Pancreas (tissue), 10 donors: ENCODE results near the gene PGP. TPM values are rescaled to one million over a fixed set of nuclear protein-coding genes. Genes with fewer than 3 reads are reported as not detected.

ENCODE experiments used
- ATAC-seq, 4 donors: fragments of 200-7000 bp; cut with Tn5 transposase; one replicate each; pipeline versions ENCODE4 v1.8.0 to v1.9.1; 2020; ENCODE audit warnings: mild to moderate bottlenecking in 4 of 4, moderate library complexity in 4 of 4
- DNase-seq, 6 donors: peaks; one replicate each; pipeline ENCODE4 v3.0.0-alpha.2; 2020
- FAIRE-seq: peaks from 2 replicates; lab custom pipeline; 2012; peaks lifted over from hg19 to GRCh38; lab: Jason Lieb, UNC
- H3K27ac ChIP-seq, 4 donors: fragments of 200-600 bp; sonication (generic); 1 replicate in 3 of 4; 2 replicates in 1 of 4; pipeline versions ENCODE4 v1.5.0 to v1.8.0; 2020
- H3K27me3 ChIP-seq, 4 donors: fragments of 200-600 bp; one replicate each; pipeline ENCODE4 v1.8.0; 2021
- H3K36me3 ChIP-seq, 3 donors: fragments of 200-600 bp; sonication (generic) in 1 of 3; one replicate each; pipeline versions ENCODE4 v1.5.0 to v1.8.0; 2020 to 2021
- H3K4me1 ChIP-seq, 3 donors: fragments of 200-600 bp; one replicate each; pipeline ENCODE4 v1.8.0; 2021
- H3K4me3 ChIP-seq, 4 donors: fragments of 200-600 bp; sonication (generic) in 2 of 4; one replicate each; pipeline versions ENCODE4 v1.5.0 to v1.8.0; 2020 to 2021
- H3K9me3 ChIP-seq, 4 donors: fragments of 200-600 bp; one replicate each; pipeline ENCODE4 v1.8.0; 2021
- CTCF ChIP-seq, 4 donors: fragments of 200-600 bp; sonication (generic) in 3 of 4; IDR thresholded peaks; one replicate each; pipeline versions ENCODE4 v1.5.0 to v1.8.0; 2021; ENCODE audit warnings: antibody characterized with exemption in 4 of 4
- WGBS, 2 donors: extraction: QIAGEN DNeasy Blood & Tissue Kit; methylation state at CpG; one replicate each; pipeline ENCODE4 v1.1.7; 2013; 5-methylcytosine and 5-hydroxymethylcytosine counted together
- intact Hi-C, 3 donors: fragments of 100-400 bp; cut with DNase I; formaldehyde crosslinking; loops; one replicate each; pipeline versions ENCODE4 v1.11.1 to v1.14.2; 2022
- polyA plus RNA-seq, 2 donors: library from polyadenylated mRNA; stranded (reverse); fragments of 200-250 nt; gene quantifications; one replicate each; pipeline ENCODE4 v1.2.3, GENCODE V29; 2013
- total RNA-seq, 6 donors: library from RNA; stranded (reverse); fragmentation: NEBNext Ultra II Directional in 4 of 6; extraction: Animal tissue kit (Norgen Biotek cat#: 25700) in 4 of 6; gene quantifications; one replicate each; pipeline versions ENCODE4 v1.2.1 to v1.2.4, GENCODE V29; 2021 to 2023
- donor health status: healthy with polysubstance abuse.
- donor health status: DM: no; HTN: no; CAD: no; lungs with moderate emphysema.
- donor health status: DM: no; HTN: no; CAD: no.
- donor health status: control.
- donor health status: control.
- donor health status: Bipolar disorder and iron deficiency.
- donor health status: DM: yes; HTN: yes; CAD: no.
- donor health status: DM: no; HTN: no; CAD: no.
- donor health status: DM: no; HTN: no; CAD: no.
- donor health status: DM: yes; HTN: yes; CAD: no.

Gene PGP
- total and polyA plus RNA-seq, 8 donors, result 2.9 to 10.2 (median 4.1) TPM

- no peak for FAIRE-seq
- no peak for TF ChIP-seq CTCF (IDR thresholded peaks at IDR 0.05)
- Histone ChIP-seq H3K9me3 (no peaks in the 10 kb centered on the region), H3K4me1 (no peaks in the 10 kb centered on the region), H3K4me3 (no peak overlapping the region), H3K36me3 (peaks cover 0 to 20% (median 16%) of the 10 kb centered on the region in 3 donors), H3K27me3 (no peaks in the 10 kb centered on the region), H3K27ac (no peak overlapping the region)
- intact Hi-C loops, result no loop called here
- 49 to 62% methylated on average over 20 to 50 of the region's 50 CpGs for WGBS, 2 donors
- no peak for DNase-seq
- no peak for ATAC-seq
Observed at GRCh38 chr16:2179107-2179501, 35.5 kb downstream of the PGP start.

DNA sequence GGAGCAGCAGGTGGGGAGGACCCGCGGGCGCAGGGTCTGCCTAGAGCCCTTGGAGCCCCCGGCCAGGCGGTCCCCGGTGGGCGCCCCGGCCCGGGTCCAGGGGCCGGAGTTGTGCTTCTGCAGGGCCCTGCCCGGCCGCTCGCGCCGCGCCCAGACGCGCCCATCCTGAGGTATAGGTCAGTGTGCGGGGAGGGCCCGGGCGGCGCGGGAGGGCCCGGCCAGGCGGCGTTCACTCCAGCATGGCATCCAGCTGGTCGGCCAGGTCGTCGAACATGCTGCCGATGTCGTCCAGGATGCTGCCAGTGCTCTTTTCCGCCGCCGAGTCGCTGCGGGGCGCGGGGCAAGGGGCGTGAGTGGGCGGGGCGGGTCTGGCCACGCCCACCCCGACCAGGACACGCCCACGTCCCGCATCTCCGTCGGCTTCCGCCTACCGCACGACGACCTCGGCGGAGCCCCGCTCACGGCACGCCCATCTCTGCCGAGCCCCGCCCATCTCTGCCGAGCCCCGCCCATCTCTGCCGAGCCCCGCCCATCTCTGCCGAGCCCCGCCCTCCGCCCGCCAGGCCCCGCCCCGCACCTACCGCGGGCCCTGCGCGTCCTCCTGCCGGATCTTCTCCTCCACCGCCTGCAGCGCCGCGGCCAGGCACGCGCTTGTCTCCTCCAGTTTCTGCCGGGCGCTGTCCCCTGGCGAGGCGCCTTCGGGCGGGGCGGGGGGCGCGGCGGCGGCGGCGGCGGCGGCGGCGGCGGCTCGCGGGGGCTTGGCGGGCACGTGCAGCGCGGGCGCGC is 36.1 kb downstream of the PGP start:
- DNase-seq (no peak), FAIRE-seq (no peak), ATAC-seq (peak in 2 of 4 donors; percentile 34 to 58)
- Histone ChIP-seq H3K4me3 (no peak overlapping the region), H3K4me1 (no peaks in the 10 kb centered on the region), H3K27ac (no peak overlapping the region), H3K27me3 (no peaks in the 10 kb centered on the region), H3K9me3 (no peaks in the 10 kb centered on the region), H3K36me3 (peaks cover 0 to 26% (median 19%) of the 10 kb centered on the region in 3 donors)
- intact Hi-C loops, result no loop called here
- no peak for TF ChIP-seq CTCF (IDR thresholded peaks at IDR 0.05)
- 31 to 37% methylated on average over 58 to 106 of the region's 106 CpGs for WGBS, 2 donors

DNA sequence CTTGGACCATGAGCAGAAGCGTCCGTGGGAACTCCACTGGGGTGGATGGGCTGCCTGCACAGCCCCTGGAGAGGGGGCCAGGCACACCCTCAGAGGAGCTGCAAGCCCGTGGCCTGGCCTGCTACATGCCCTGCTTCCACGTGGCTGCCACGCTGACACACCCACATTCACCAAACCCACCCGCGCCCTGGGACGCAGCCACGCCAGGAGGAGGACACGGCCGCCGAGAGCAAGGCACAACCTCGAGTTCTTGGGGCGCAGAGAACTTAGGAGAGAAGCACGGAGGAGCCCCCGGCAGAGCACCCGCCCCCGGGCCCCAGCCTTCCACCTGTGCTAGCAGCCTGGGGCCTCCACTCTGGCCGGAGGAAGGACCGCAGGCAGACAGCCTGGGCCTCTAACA is 37.1 kb downstream of the PGP start:
- H3K4me1 ChIP-seq, result no peaks in the 10 kb centered on the region
- ATAC-seq (no peak), DNase-seq (no peak), FAIRE-seq (no peak)
- intact Hi-C loops, result loop anchor here in 1 of 3 donors (2.0 kb wide), 1 partner anchor 17 kb away; no protein-coding TSS in a partner anchor
- no peak overlapping the region for H3K4me3 ChIP-seq
- H3K27ac ChIP-seq, result no peak overlapping the region
- H3K9me3 ChIP-seq, result no peaks in the 10 kb centered on the region
- WGBS, 2 donors, result 94 to 96% methylated on average over 20 of the region's 20 CpGs
- H3K36me3 ChIP-seq, result peaks cover 0 to 33% (median 19%) of the 10 kb centered on the region in 3 donors
- no peak for TF ChIP-seq CTCF (IDR thresholded peaks at IDR 0.05)
- no peaks in the 10 kb centered on the region for H3K27me3 ChIP-seq

DNA sequence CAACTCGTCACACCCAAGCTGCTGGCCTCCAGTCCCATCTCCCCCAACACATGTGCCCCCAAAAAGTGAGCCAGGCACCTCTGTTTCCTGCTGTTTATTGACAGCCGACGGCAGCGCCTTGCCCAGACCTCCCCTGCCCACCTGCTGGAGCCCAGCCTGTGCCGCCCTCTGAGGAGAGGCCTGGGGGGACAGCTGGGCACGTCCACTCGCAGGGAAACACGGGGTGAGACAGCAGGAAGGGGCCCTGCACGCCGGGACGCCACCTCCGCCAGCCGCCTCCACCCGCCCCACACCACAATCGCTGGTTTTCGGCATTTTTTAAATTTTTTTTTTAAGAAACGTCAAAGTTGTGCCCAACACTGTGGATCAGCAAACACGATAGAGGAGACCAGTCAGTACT is 37.5 kb downstream of the PGP start:
- Histone ChIP-seq H3K36me3 (peaks cover 0 to 33% (median 19%) of the 10 kb centered on the region in 3 donors), H3K27me3 (no peaks in the 10 kb centered on the region), H3K27ac (no peak overlapping the region), H3K4me1 (no peaks in the 10 kb centered on the region), H3K9me3 (no peaks in the 10 kb centered on the region), H3K4me3 (no peak overlapping the region)
- ATAC-seq, result no peak
- intact Hi-C loops, result loop anchor here in 1 of 3 donors (2.0 kb wide), 1 partner anchor 16 kb away; no protein-coding TSS in a partner anchor
- TF ChIP-seq CTCF (IDR thresholded peaks at IDR 0.05), result no peak
- 92 to 95% methylated on average over 18 of the region's 18 CpGs for WGBS, 2 donors
- DNase-seq, result no peak
- no peak for FAIRE-seq

GRCh38 chr16:2176047-2176446 is 38.6 kb downstream of the PGP start:
- DNase-seq, result no peak
- H3K36me3 ChIP-seq, result peaks cover 0 to 33% (median 19%) of the 10 kb centered on the region in 3 donors
- H3K27ac ChIP-seq, result no peak overlapping the region
- TF ChIP-seq CTCF (IDR thresholded peaks at IDR 0.05), result no peak
- no peak for ATAC-seq
- 94 to 95% methylated on average over 23 of the region's 23 CpGs for WGBS, 2 donors
- no peaks in the 10 kb centered on the region for H3K27me3 ChIP-seq
- intact Hi-C loops, result loop anchor here in 1 of 3 donors (2.0 kb wide), 1 partner anchor 15 kb away; no protein-coding TSS in a partner anchor
- H3K9me3 ChIP-seq, result no peaks in the 10 kb centered on the region
- no peak overlapping the region for H3K4me3 ChIP-seq
- H3K4me1 ChIP-seq, result no peaks in the 10 kb centered on the region
- FAIRE-seq, result no peak
